HCT116 (cell line): Measurements from ENCODE around the gene KCNIP3.

Experiments used
- EZH2 ChIP-seq: fragments of 200-600 bp; sonication (generic); IDR thresholded peaks from 2 replicates; pipeline ENCODE4 v1.6.1; 2017; ENCODE audit warnings: antibody characterized with exemption, mixed run types
- POLR2AphosphoS5 ChIP-seq: IDR thresholded peaks from 2 replicates; pipeline ENCODE4 v1.6.1; 2011; ENCODE audit warnings: mild to moderate bottlenecking, low read depth, low read length, moderate library complexity
- SP1 ChIP-seq: IDR thresholded peaks from 2 replicates; pipeline ENCODE4 v1.6.1; 2012; ENCODE audit warnings: low read depth
- ZFX ChIP-seq: fragments of 450-650 bp; IDR thresholded peaks from 2 replicates; pipeline ENCODE4 v1.6.1; 2017
- TF ChIP-seq, protein P1 (sequence below), 3 experiments: fragments of 200-600 bp in 1 of 3; sonication (generic) in 1 of 3; IDR thresholded peaks in 2 of 3; conservative IDR thresholded peaks in 1 of 3; 2 replicates each; pipeline ENCODE4 v1.5.1; 2012 to 2017; ENCODE audit warnings: low read depth in 2 of 3, low read length in 2 of 3, antibody characterized with exemption in 1 of 3, borderline replicate concordance in 1 of 3, control low read depth in 1 of 3, mild to moderate bottlenecking in 1 of 3, mixed read lengths in 1 of 3, mixed run types in 1 of 3, moderate library complexity in 1 of 3; ENCODE audit not compliant: insufficient read depth in 1 of 3
- TF ChIP-seq, protein P2 (sequence below): IDR thresholded peaks from 2 replicates; pipeline ENCODE4 v1.6.1; 2012

DNA sequence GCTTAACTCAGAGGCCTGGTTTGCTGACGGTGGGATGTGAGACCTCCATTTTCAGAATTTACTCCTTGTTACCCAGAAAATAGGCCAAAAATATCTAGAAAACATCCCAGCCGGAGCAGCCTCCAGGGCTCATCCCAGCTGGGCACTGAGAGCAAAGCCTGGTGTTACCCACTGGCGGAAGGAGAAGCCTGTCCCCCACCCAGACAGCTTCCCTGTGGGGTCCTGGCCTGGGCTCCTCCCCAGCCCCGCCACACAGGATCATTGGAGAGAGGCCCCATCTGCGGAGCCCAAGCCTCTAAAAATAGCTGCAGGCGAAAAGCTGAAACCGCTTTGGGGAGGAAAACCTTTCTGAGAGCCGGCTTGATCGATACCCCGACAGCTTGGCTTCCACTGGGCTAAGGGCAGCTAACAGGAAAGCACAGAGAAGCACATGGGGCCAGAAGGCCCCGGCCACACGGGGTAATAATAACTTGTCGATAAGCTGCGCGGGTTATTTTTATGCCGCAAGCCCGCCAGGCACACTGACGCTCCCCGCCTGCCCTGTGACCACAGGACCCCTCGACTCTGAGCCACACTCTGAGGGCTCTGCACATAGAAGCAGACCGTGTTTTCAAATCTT lies 78.5 kb downstream of the KCNIP3 start:
- no peak for TF ChIP-seq EZH2
- TF ChIP-seq, protein P1, sequence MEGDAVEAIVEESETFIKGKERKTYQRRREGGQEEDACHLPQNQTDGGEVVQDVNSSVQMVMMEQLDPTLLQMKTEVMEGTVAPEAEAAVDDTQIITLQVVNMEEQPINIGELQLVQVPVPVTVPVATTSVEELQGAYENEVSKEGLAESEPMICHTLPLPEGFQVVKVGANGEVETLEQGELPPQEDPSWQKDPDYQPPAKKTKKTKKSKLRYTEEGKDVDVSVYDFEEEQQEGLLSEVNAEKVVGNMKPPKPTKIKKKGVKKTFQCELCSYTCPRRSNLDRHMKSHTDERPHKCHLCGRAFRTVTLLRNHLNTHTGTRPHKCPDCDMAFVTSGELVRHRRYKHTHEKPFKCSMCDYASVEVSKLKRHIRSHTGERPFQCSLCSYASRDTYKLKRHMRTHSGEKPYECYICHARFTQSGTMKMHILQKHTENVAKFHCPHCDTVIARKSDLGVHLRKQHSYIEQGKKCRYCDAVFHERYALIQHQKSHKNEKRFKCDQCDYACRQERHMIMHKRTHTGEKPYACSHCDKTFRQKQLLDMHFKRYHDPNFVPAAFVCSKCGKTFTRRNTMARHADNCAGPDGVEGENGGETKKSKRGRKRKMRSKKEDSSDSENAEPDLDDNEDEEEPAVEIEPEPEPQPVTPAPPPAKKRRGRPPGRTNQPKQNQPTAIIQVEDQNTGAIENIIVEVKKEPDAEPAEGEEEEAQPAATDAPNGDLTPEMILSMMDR (IDR thresholded peaks at IDR 0.05 in 2 of 3, conservative IDR thresholded peaks at IDR 0.05 in 1 of 3; ENCODE audit: borderline replicate concordance in 1 of 3, insufficient read depth in 1 of 3, low read depth in 2 of 3, low read length in 2 of 3) = no peak
- TF ChIP-seq POLR2AphosphoS5 = no peak
- TF ChIP-seq SP1 = no peak
- TF ChIP-seq, protein P2, sequence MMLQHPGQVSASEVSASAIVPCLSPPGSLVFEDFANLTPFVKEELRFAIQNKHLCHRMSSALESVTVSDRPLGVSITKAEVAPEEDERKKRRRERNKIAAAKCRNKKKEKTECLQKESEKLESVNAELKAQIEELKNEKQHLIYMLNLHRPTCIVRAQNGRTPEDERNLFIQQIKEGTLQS = no peak
- TF ChIP-seq ZFX = no peak
